Muscle of back (tissue), 11 donors: ENCODE measurements around the gene NT5DC1. TPM values are rescaled to one million over a fixed set of nuclear protein-coding genes. Genes with fewer than 3 reads are reported as not detected.

ENCODE experiments used
- DNase-seq, 3 donors: peaks; one replicate each; pipeline versions ENCODE4 v3.0.0 to v3.0.0-alpha.2; 2013
- polyA plus RNA-seq, 10 donors: library from polyadenylated mRNA; unstranded; fragments of 120-200 nt; gene quantifications; one replicate each; pipeline ENCODE4 v1.2.1, GENCODE V29; 2013; ENCODE audit not compliant: insufficient read length in 10 of 10

Gene NT5DC1
- polyA plus RNA-seq, 10 donors, result 15.3 to 27.1 (median 21.3) TPM

DNA sequence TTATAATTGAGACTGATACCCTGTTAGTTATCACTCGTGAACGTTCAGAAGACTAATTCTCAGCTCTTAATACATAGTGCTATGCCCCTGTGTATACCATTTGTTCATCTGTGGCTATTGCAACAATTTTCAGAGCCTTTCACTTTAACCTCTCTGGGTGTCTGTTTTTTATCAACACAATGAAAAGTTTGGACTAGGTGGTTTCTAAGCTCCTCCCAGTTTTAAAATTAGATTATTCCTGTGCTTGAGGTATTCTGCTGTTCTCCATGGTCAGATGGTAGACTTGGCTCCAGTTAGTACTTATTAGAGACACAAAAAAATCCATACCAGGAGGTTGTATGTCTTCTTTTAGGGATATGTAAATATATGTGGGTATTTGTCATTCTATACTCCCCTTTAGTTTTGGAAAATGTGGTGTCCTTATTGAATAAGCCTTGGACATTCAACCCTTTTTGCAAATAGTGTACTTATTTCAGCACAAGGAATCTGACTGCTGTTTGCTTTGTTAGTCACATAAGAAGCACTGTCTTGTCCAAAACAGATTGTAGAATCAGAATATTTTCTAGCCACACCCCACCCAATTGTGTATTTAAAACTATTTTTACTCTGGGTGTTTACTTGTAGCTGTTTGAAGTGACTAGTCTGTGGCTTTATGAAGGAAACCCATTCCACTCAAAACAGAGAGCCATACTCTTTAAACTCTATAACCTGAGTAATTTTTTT, 27.3 kb downstream of the NT5DC1 start:
- DNase-seq, result no peak

DNA sequence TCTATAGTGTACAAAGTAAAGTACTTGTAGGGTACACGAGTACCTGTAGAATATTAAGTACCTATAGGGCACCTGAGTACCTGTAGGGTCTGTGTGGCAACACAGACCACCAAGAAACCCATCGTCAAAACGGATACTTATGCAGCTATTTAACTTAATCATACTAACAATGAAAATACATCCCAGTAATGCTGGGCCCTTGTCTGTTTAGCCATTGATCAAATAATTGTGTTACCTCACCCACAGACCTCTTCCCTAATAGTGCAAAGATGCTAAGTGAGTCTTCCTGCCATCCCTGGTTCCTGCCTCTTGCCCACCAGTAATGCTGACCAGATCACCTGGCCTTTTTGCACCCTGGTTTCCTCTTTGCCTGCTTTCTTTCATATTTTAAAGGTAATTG, 32.8 kb downstream of the NT5DC1 start:
- no peak for DNase-seq

DNA sequence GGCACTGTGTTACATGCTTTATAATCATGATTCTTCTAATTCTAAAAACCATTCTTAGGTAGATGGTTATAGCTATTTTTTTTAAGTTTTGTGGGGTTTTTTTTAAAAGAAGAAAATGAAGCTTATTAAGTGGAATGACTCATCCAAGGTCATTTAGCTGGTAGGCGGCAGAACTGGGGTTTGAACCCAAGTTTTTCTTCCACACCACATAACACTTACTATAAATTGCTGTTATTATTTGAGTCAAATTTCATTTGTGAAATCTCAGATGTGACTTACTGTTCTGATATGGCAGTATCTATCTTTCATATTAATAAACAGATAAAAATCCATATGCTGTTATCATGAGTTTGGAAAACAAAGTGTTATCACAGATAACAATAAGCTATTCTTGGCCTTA, 35.7 kb downstream of the NT5DC1 start:
- no peak for DNase-seq

DNA sequence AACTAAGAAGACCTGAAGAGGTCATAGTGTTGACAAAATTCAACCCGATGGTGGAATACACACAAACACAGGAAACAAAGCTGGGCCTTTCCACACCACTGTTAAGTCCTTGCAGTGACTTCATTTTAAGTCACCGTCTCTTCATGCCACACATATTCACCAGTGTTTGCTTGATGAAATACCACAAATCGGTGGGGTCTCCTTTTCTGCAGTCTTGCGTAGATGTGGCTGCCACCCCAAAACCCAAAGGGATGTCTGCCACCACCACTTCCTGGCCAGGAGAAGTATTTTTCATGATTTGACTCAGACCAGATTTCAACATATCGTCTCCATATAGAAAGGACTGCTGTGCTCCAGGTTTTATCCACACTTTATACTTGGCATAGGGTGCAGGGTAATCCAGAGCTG, 36.3 kb downstream of the NT5DC1 start:
- DNase-seq, result no peak

DNA sequence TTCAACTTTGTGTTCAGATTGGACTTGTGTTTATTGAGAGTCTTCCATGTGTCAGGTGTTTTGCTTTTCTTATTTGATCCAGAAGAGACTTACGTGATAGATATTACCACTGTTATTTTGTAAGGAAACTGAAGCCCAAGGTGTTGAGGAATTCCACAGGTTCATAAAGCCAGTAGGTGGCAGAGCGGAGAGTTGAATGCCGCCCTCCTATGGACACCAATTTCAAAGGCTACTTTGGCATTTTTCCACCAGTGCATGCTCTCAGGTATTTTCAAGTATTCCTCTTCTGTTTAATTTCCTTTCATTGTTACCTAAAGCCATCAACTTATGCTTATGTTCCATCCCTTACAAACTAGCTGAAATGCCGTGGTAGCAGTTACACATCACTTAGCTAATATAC, 39.3 kb downstream of the NT5DC1 start:
- DNase-seq, result no peak

DNA sequence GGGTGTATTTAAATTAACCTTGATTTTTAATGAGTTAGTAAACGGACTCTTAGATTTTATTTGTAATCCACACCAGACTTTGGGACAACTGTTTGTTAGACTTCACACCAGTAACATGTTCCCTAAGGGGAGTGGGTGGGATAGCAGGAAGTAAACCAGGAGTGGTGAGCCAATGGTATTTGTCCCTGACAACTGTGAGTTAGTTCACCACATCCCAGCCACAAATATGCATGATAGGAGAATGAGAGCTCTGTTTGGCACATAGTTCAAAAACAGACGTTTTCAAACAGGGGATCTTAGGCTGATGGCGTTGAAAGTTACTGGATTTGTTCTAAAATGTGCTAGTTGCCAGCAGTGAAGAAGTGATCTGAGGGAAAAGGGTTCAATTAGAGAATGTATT, 44.0 kb downstream of the NT5DC1 start:
- DNase-seq, result peak in 1 of 3 donors; percentile 58

DNA sequence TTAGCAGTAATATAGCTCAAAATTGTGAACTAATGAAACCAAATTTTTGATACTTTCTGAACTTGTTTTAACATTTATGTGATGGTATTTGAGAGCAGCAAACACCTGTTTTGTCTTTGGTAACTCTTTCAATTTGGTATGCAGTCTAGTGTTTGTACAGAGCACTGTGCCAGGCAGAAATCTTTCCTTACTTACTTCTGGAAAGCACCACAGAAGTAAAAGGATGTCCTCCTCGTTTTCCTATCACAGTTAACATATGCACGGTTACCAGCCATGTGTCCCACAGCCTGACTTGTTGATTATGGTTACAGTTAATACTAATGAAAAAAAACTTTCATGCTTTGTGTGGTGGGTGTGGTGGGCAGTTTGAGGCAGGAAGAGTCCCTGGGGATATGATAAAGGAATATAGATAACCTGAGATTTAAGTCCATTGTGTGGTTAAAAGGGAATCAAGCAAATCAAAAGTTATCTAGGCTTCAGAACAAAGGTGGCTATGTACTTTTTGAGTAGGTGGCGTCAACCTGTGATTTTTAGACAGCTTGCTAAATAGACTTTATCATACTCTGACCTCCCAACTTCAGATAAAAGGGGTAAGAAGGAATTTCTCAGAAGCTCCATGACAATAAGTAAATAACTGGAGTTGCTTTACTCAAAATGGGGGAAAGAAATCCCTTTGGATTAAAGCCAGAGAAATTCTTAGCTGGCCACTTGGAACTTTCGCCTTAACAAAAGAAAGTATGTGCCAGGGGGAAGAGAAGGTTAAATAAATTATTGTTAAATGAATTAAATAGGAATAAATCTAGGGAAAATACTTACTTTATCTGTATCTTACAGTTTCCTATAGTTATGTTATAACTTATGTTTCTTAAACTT, 45.4 kb downstream of the NT5DC1 start:
- DNase-seq, result no peak

DNA sequence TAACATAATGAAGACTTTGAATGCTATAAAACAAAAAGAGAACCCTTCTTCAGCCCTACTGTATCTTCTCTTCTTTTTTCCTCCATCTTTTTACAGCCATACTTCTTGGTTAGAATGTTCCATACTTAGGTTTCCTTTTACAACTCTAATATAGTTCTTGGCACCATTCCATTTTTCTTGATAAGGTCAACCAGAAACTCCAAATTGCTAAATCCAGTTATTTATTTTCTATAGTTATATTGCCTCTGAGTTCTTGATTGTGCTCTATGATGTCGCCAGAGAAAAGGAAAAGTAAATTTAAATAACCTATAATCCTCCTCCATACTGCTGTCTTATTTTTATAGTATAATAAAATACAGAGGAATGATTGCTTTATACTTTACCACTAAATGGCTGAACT, 52.0 kb downstream of the NT5DC1 start:
- no peak for DNase-seq

DNA sequence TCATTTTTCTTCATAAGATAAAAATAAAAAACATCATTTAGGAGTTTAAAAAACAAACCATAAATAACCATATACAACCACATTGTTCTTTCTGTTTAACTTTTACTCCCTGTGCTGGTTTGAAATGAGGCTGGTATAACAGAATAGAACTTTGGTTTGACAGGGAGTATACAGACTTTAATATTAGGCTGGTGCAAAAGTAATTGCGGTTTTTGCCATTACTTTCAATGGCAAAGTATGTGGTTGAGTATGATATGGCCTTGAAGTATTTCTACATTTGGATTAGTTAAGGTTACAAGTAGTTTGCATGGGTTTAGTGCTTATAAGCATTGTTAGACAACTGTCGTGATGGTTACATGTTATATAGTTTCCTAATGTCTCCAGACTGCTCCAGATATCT, 54.2 kb downstream of the NT5DC1 start:
- DNase-seq, result no peak

DNA sequence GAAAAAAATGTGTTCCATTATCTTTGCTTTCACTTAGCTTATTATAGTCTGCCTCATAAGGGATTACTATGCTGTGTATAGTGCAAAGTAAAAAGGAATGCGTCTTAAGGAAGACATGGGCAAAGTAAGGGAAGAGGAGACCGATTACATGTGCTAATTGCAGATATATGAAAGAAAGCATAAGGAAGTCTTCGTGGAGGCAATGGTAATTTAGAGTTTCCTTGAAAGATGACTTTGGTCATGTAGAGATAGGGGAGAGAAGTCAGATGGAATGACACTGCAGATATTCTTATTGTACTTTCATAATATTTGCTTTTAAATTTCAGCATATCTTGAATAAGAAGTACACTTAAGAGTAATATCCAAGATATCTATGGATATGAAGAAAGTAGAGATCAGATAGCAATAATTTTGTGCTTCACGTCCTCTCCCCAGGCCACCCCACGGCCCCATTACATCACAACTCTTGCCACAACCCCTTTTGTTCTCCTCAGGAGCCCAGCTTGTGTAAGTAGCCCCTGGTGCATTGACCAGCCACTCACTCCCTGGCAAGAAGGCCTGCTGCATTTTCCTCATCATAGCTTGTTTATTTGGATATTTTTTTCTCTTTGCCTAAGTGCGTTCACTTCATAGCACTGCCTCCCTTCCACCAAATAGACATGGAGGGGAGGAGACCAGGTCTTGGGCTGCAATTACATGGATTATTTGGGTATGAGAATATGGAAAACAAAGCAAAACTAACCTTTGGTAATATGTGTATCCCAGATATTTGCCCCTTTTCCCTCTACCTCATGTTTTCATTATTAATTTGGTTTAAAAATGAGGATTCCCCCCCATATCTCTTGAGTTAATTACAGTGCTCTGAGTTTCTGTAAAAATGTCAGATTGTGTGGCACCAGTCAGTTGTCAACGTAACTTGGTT, 56.0 kb downstream of the NT5DC1 start:
- DNase-seq, result no peak

DNA sequence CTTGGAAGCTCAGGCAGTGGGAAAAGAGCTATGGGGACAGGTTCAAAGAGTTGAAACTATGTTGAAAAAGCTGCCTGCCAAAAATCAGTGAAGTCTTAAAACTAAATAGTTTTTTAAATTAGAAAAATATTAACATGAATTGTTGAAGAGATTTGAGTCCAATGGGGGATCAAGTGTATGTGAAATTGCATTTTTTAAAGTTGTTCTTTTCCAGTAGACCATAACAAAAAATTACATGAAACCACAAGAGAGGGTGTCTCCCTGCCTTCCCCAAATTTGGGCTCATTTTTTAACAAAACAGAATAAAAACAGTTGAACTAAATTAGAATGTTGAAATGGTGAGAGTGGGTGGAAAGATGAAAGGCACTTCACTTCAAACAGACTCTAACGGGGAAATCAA, 56.7 kb downstream of the NT5DC1 start:
- DNase-seq, result no peak

DNA sequence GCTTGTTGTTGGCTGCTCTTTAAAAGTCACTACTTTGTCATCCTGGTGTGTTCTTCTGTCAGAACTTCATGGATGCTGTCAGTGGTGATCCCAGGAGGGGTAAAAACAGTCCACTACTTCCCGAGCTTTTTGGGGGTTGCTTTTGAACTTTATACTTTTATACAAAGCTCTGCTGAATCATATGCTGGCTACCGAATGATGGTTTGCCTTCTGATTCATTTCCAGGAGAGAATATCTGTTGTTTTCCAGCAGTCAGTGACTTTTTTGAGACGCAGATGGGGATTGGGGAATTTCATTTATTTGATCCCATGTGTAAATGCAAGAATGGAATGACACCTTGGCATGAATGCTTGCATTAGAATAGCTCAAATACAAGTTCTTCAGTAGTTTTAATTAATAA, 58.0 kb downstream of the NT5DC1 start:
- no peak for DNase-seq

DNA sequence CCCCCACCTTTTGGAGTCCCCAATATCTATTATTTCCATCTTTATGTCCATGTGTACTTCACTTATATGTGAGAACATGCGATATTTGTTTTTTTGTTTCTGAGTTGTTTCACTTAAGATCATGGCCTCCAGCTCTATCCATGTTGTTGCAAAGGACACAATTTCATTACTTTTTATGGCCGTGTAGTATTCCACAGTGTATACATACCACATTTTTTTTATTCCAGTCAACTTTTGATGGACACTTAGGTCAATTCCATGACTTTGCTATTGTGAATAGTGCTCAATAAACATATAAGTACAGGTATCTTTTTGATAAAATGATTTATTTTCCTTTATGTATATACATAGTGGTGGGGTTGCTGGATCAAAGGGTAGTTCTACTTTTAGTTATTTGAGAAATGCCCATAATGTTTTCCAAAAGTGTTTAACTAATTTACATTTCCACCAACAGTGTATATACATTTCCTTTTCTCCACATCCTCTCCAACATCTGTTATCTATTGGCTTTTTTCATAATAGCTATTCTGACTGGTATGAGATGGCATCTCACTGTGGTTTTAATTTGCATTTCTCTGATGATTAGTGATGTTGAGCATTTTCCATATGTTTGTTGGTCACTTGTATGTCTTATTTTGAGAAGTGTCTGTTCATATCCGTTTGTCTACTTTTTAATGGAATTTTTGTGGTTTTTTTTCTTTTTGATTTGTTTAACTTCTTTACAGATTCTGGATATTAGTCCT, 59.3 kb downstream of the NT5DC1 start:
- peak in 1 of 3 donors; percentile 30 for DNase-seq

DNA sequence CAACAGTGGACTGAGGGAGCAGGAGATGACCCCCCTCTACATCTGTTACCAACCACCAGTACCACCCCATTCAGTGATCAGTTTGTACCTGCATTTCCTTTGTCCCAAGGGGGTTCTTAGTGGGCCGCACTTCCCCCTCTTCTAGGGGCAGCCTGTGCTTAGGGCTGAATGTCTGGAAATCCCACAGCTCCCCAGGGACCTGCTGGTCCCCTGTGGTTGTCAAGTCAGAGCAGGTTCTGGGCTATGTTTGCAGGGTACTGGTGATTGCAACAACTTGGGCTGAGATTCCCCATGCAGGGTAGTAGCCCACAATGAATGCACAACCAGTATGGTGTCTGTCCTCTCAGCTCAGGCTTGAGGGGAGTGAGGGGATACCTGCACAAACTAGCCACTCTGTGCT, 64.9 kb downstream of the NT5DC1 start:
- no peak for DNase-seq

DNA sequence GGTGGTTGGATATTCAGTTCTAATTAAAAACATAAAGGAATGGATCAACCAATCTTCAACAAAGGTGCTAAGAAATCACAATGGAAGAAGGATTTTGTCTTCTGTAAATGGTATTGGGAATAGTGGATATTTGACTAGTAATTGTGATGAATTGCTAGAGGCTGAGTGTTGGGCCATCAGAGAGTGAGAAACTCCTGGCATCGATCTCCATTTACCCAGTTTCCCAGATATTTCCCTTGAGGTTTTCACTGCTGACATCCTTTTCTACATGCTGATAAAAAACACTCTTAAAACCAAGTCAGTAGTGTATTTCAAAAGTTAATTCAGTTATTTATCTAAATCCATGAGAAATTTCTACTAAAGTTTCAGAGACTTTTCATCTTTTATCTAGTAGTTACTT, 65.7 kb downstream of the NT5DC1 start:
- DNase-seq, result no peak

DNA sequence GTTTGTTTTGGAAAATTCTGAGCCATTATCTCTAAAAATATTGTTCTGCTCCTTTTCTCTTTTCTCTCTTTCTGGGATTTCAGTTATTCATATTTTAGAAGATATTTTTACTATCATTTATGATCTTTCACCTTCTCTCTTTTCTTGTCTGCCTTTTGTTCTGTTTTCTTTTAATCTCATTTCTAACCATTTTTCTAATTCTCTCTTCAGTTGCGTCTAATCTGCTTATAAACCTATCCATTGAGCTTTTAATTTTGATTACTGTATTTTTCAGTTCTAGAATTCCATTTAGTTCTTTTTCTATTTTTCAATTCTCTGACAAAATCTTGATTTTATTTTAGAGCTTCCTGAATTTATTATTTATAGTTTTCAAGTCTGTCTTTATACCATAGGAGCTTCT, 67.5 kb downstream of the NT5DC1 start:
- DNase-seq, result no peak

DNA sequence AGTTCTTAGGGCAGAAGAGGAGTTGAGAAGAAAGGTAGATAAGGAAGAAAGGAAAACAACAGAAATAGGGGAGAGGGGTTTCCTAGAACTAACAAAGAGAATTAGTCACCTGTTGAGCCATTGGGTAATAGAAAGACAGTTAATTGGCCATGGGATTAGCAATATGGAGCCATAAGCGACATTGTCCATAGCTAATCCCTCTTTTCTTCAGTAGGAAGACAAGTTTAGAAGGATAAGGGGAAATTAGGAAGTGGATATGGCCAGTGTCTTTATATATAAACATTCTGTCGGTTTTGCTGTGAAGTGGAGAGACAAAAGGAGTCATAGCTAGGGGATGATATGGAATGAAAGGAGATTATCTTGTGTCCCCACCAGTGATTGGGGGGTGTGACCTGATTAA, 69.2 kb downstream of the NT5DC1 start:
- no peak for DNase-seq

DNA sequence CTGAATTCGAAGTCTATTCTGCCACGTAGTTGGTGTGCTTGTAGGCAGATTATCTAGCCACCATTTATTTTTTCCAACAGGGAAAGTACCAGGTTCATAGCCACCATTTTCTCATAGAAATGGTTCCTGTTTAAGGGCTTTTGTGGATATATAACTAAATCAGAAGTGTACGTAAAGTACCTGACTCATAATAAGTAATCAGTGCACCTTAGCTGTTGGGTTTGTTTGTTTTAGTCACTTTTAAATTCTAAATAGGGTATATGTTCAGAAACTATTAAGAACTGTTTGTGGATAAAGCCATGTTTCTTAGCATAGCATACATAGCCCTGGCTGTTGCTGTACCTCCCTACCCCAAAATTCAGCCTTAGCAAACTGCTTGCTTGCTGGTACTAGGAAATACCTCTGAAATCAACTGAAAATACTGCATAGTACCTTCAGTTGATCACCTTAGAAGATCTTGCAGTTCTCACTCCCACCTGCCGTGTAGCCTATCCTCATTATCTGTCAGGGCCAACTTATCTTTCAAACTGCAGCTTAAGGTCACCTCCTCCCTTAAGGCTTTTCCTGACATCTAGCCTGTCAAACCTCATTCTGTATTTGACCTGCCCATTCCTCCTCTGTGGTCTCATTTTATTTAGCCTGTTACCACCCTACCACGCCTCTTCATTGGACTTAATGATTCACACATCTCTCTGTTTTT, 69.9 kb downstream of the NT5DC1 start:
- DNase-seq, result no peak

DNA sequence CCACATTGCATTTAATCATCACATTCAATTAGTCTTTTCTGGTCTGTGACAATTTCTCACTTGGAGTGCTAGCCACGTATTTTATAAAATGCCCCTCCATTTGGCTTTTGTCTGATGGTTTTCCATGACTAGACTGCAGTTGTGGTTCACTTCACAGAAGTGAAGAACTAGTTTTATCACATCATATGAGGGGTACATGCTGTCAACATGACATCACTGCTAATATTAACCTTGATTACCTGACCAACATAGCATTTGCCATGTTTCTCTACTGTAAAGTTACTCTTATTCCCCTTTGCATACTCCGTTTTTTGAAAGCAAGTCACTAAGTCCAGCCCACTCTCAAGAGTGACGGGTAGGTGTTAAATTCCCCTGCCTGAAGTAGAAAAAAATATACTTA, 73.3 kb downstream of the NT5DC1 start:
- no peak for DNase-seq

DNA sequence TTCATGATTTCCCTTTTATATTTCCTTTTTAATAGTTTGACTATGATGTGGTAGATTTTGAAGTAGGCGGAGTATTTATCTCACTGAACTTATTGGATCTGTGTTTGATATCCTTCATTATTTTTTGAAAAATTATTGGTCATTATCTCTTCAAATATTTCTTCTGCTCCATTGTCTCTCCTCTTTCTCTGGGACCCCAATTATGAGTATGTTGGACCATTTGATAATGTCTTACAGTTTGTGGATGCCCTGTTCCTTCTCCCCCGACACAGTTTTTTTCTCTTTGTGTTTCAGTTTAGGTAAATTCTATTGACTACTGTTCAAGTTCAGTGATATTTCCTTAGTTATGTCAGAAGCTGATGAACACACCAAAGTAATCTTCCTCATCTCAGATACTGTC, 74.7 kb downstream of the NT5DC1 start:
- no peak for DNase-seq

DNA sequence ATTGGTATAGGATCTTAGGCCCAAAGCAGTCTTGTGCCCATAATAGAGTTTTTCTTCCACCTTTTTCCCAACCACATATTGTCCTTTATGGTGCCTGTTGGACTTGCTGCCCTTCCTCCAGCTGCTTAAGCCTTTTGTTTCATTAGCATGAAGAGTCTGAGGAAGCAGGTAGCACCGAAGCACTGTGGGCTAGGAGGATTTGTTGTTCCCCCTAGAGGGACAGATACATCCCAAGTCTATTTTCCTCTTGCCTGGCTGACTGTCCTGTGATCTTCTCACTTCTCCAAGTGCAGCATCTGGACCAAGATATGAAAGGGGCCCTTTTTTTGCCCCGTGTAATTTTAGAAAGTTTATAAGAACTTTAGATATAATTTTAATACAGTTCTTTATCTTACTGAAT, 75.9 kb downstream of the NT5DC1 start:
- DNase-seq, result no peak
